Gastrocnemius medialis (tissue), 4 donors: ENCODE results near the gene RPL10A. TPM values are rescaled to one million over a fixed set of nuclear protein-coding genes. Genes with fewer than 3 reads are reported as not detected.

Source experiments
- ATAC-seq, 2 donors: fragments of 150-250 bp; one replicate each; pipeline ENCODE4 v1.9.1; 2016
- DNase-seq, 2 donors: peaks; one replicate each; pipeline ENCODE4 v3.0.0-alpha.2; 2019
- H3K27ac ChIP-seq, 4 donors: fragments of 200-600 bp; sonication (generic); 1 replicate in 1 of 4; 2 replicates in 3 of 4; pipeline ENCODE4 v1.5.1; 2016 to 2018; ENCODE audit warnings: mild to moderate bottlenecking in 2 of 4, moderate library complexity in 1 of 4
- H3K27me3 ChIP-seq, 3 donors: fragments of 200-600 bp; sonication (generic) in 2 of 3; 1 replicate in 1 of 3; 2 replicates in 2 of 3; pipeline versions ENCODE4 v1.5.1 to v1.6.0; 2016 to 2019; ENCODE audit warnings: mild to moderate bottlenecking in 1 of 3, moderate library complexity in 1 of 3
- H3K36me3 ChIP-seq, 2 donors: fragments of 200-600 bp; sonication (generic) in 1 of 2; one replicate each; pipeline ENCODE4 v1.5.1; 2017 to 2018
- H3K4me1 ChIP-seq, 2 donors: fragments of 200-600 bp; sonication (generic) in 1 of 2; one replicate each; pipeline ENCODE4 v1.5.1; 2016 to 2017; ENCODE audit warnings: mild to moderate bottlenecking in 2 of 2
- H3K4me3 ChIP-seq, 4 donors: fragments of 200-600 bp; sonication (generic) in 3 of 4; 1 replicate in 1 of 4; 2 replicates in 3 of 4; pipeline ENCODE4 v1.5.1; 2016 to 2019; ENCODE audit warnings: mild to moderate bottlenecking in 2 of 4
- H3K9me3 ChIP-seq, 3 donors: fragments of 200-600 bp; sonication (generic) in 2 of 3; 1 replicate in 1 of 3; 2 replicates in 2 of 3; pipeline ENCODE4 v1.5.1; 2016 to 2019
- POLR2A ChIP-seq, 2 donors: fragments of 450-650 bp; IDR thresholded peaks; one replicate each; pipeline ENCODE4 v1.6.1; 2017; ENCODE audit warnings: antibody characterized with exemption in 2 of 2, mild to moderate bottlenecking in 2 of 2, moderate library complexity in 2 of 2
- in situ Hi-C, 4 donors: fragments of 200-750 bp; cut with MboI; loops; one replicate each; pipeline versions ENCODE4 v1.15.0 to v1.8.0; 2017; ENCODE audit warnings: low sequenced_read_pairs in 4 of 4
- intact Hi-C: fragments of 100-400 bp; cut with DNase I; formaldehyde crosslinking; loops from one replicate; pipeline ENCODE4 v1.15.1; 2023; ENCODE audit warnings: low total_unique reads
- total RNA-seq, 4 donors: library from RNA; depleted of rRNA; stranded (reverse); fragments of >200 nt; gene quantifications; one replicate each; pipeline versions ENCODE4 v1.1.0 to v1.2.3, GENCODE V29; 2016
- TF ChIP-seq, protein P1 (sequence below), 5 experiments: fragments of 450-650 bp in 3 of 5; fragments of 200-600 bp in 2 of 5; sonication (generic) in 2 of 5; IDR thresholded peaks in 4 of 5; conservative IDR thresholded peaks in 1 of 5; 1 replicate in 4 of 5; 2 replicates in 1 of 5; pipeline ENCODE4 v1.5.1; 2016 to 2019; ENCODE audit warnings: antibody characterized with exemption in 5 of 5, mild to moderate bottlenecking in 3 of 5, moderate library complexity in 3 of 5

The RPL10A gene
- total RNA-seq, 4 donors from 2014 or later, result 772 to 1,014 (median 808) TPM

DNA sequence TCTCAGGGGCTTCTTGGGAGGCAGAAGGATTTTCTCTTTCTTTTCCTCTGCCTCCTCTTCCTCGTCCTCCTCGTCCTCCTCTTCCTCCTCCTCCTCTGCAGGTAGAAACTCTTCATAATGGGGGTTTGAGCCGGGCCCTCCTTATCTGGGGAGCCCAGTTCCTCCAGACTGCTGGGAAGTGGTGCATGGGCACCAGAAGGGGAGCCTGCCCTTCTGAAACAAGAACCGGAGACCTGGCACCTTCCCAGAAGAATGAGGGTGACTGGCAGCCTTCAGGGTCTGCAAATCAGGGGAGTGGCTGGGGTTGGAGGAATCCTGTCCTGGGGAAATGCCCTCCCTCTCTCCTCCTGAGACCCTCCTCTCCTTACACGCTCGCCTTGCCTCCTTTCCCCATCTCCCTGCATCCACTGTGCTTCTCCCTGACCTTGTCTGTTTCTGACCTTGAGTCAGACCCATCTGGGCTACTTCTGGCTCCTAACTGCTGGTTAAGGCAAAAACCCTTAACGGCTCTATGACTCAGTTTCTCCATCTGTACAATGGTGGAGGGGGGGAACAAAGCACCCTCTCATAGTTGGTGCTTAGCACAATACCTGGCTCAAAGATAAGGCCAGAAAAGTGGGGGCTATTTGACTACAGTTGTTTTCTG, 42.8 kb downstream of the RPL10A start:
- Histone ChIP-seq H3K9me3 (no peaks in the 10 kb centered on the region), H3K27me3 (peaks cover 6 to 11% (median 10%) of the 10 kb centered on the region in 3 donors), H3K4me1 (peaks cover 0 to 7% of the 10 kb centered on the region in 2 donors), H3K27ac (no peak overlapping the region), H3K36me3 (no peaks in the 10 kb centered on the region), H3K4me3 (peak overlapping the region in 1 of 4 donors; percentile 7)
- intact Hi-C loops (no loop called here), in situ Hi-C loops (no loop called here)
- no peak for DNase-seq
- TF ChIP-seq POLR2A (IDR thresholded peaks at IDR 0.05), result no peak
- TF ChIP-seq, protein P1, sequence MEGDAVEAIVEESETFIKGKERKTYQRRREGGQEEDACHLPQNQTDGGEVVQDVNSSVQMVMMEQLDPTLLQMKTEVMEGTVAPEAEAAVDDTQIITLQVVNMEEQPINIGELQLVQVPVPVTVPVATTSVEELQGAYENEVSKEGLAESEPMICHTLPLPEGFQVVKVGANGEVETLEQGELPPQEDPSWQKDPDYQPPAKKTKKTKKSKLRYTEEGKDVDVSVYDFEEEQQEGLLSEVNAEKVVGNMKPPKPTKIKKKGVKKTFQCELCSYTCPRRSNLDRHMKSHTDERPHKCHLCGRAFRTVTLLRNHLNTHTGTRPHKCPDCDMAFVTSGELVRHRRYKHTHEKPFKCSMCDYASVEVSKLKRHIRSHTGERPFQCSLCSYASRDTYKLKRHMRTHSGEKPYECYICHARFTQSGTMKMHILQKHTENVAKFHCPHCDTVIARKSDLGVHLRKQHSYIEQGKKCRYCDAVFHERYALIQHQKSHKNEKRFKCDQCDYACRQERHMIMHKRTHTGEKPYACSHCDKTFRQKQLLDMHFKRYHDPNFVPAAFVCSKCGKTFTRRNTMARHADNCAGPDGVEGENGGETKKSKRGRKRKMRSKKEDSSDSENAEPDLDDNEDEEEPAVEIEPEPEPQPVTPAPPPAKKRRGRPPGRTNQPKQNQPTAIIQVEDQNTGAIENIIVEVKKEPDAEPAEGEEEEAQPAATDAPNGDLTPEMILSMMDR (IDR thresholded peaks at IDR 0.05 in 4 of 5, conservative IDR thresholded peaks at IDR 0.05 in 1 of 5), result no peak
- no peak for ATAC-seq

GRCh38 chr6:35511562-35511941, 43.4 kb downstream of the RPL10A start:
- DNase-seq (no peak), ATAC-seq (no peak)
- in situ Hi-C loops (no loop called here), intact Hi-C loops (no loop called here)
- no peaks in the 10 kb centered on the region for H3K36me3 ChIP-seq
- peaks cover 6 to 11% (median 10%) of the 10 kb centered on the region in 3 donors for H3K27me3 ChIP-seq
- peaks cover 0 to 7% of the 10 kb centered on the region in 2 donors for H3K4me1 ChIP-seq
- peak overlapping the region in 1 of 4 donors; percentile 7 for H3K4me3 ChIP-seq
- TF ChIP-seq, protein P1 (IDR thresholded peaks at IDR 0.05 in 4 of 5, conservative IDR thresholded peaks at IDR 0.05 in 1 of 5), result no peak
- TF ChIP-seq POLR2A (IDR thresholded peaks at IDR 0.05), result no peak
- no peak overlapping the region for H3K27ac ChIP-seq
- H3K9me3 ChIP-seq, result no peaks in the 10 kb centered on the region

- Histone ChIP-seq H3K27me3 (peaks cover 6 to 11% (median 10%) of the 10 kb centered on the region in 3 donors), H3K36me3 (no peaks in the 10 kb centered on the region), H3K27ac (no peak overlapping the region), H3K9me3 (no peaks in the 10 kb centered on the region), H3K4me3 (peak overlapping the region in 1 of 4 donors; percentile 7), H3K4me1 (peaks cover 0 to 7% of the 10 kb centered on the region in 2 donors)
- TF ChIP-seq POLR2A (IDR thresholded peaks at IDR 0.05), result no peak
- TF ChIP-seq, protein P1 (IDR thresholded peaks at IDR 0.05 in 4 of 5, conservative IDR thresholded peaks at IDR 0.05 in 1 of 5), result no peak
- in situ Hi-C loops, result no loop called here
- DNase-seq (no peak), ATAC-seq (no peak)
- intact Hi-C loops, result no loop called here
These were observed 43.8 kb downstream of the RPL10A start for GRCh38 chr6:35512006-35512405.

GRCh38 chr6:35512740-35513139, 44.5 kb downstream of the RPL10A start, which contains the start of gene TULP1:
Gene TULP1 (minus strand): TSS chr6:35512896. CDS start chr6:35512858, 38 bp downstream.
- Histone ChIP-seq H3K36me3 (no peaks in the 10 kb centered on the region), H3K27ac (no peak within 1 kb of the TSS), H3K9me3 (no peaks in the 10 kb centered on the region), H3K4me3 (peak within 1 kb of the TSS in 1 of 4 donors; percentile 7), H3K27me3 (peaks cover 6 to 11% (median 10%) of the 10 kb centered on the region in 3 donors), H3K4me1 (peaks cover 0 to 7% of the 10 kb centered on the region in 2 donors)
- TF ChIP-seq, protein P1 (IDR thresholded peaks at IDR 0.05 in 4 of 5, conservative IDR thresholded peaks at IDR 0.05 in 1 of 5), result no peak
- TF ChIP-seq POLR2A (IDR thresholded peaks at IDR 0.05), result no peak
- intact Hi-C loops, result no loop called here
- ATAC-seq (no peak), DNase-seq (no peak)
- in situ Hi-C loops, result no loop called here
